C4-2B (cell line): ENCODE results near the gene HCN1.
A peak's percentile ranks its signal among the peaks of the same experiment; 100 is the strongest.

Experiments
- H3K27ac ChIP-seq: fragments of 450-650 bp; 2 replicates; pipeline ENCODE4 v1.5.1; 2017
- CTCF ChIP-seq: fragments of 450-650 bp; conservative IDR thresholded peaks from 2 replicates; pipeline ENCODE4 v1.5.1; 2017; ENCODE audit warnings: mild to moderate bottlenecking
- ZFX ChIP-seq: fragments of 450-650 bp; IDR thresholded peaks from 2 replicates; pipeline ENCODE4 v1.6.1; 2017

The HCN1 gene

GRCh38 chr5:45677524-45677923, 18.7 kb downstream of the HCN1 start:
- TF ChIP-seq CTCF (no peak), ZFX (no peak)
- no peak overlapping the region for H3K27ac ChIP-seq

GRCh38 chr5:45672271-45672670, 23.9 kb downstream of the HCN1 start:
- H3K27ac ChIP-seq, result no peak overlapping the region
- TF ChIP-seq ZFX (no peak), CTCF (no peak)

DNA sequence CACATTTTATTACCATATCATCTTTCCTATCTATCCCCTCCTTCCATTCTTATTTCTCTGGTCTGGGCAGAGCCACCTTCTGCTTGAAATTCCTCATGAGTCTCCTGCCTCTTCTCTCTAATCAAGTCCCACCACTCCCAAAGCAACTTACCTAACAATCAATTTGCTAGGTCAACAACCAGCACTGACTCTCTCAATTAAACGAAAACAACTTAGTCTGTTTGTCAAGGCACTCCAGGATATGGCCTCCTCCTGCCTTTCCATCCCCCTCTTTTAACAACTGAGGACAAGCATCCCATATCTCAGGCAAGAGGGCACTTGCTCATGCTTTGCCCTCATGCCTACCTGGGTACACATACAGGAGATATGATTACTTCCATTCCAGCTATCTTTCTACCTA, 47.4 kb downstream of the HCN1 start:
- H3K27ac ChIP-seq, result no peak overlapping the region
- TF ChIP-seq ZFX (no peak), CTCF (no peak)

DNA sequence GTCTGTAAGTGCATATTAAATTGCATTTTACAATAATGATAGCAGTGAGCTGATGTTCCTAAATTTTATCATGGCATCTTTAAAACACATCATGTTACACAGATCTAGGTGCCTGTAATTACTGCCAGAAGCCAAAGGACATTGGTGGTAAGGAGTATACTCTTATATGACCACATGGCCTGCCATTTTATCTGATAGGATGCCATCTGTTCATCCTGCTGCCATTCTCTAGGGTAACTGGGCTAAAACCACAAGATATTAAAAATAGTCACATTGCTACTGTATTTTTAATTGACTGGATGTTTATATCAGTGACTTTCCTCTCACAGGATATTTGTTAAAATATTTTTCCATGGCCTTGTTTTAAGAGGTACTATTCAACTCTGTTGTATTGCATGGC, 53.1 kb downstream of the HCN1 start:
- TF ChIP-seq CTCF (no peak), ZFX (no peak)
- no peak overlapping the region for H3K27ac ChIP-seq

GRCh38 chr5:45642370-45642769, 53.8 kb downstream of the HCN1 start:
- no peak overlapping the region for H3K27ac ChIP-seq
- no peak for TF ChIP-seq CTCF
- TF ChIP-seq ZFX, result no peak

DNA sequence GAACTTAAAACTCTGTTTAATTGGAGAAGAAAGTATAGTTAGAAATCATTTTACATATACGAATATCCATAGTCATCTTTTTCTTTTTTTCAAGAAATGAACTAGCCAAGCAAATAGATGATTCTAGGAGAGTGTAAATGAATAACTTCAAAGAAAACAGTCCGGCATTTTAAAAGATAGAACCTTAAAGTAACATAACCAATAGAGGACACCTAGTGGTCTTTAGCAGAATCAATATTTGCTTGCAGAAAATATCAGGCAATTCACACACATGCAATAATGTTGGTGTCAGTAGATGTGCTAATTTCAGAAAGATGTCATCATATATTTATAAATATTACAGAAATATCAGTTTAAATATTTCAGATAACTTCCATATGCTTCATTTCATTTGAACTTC, 57.1 kb downstream of the HCN1 start:
- H3K27ac ChIP-seq, result no peak overlapping the region
- no peak for TF ChIP-seq ZFX
- TF ChIP-seq CTCF, result peak; percentile 63

DNA sequence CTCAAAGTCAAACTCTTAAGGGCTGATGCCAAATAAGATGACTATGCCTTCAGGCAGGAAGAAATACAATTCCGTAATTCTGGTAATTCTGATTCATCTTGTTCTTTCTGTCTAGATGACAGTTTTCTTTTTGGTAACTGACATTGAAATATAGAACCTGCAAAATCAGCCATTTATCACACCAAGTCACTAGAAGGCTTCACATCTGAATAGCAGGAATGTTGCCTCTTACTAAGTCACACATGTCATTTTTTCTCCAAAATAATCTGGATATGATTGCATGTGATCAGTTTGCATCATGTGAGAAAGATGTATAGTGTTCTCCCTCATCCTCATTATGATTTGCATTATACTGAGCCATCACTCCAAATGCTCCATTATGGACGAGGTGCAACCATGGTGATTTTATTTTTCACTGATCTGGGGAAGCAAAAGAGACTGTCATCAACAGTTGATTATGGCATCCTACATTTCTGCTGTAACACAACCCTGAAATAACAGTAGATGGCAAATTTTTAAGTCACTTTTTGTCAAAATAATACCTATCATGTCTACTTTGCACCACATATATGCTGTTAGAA, 69.0 kb downstream of the HCN1 start:
- H3K27ac ChIP-seq, result no peak overlapping the region
- TF ChIP-seq ZFX (no peak), CTCF (no peak)
